Thyroid gland (tissue), 4 donors: ENCODE results near the gene CDR2.

Source experiments
- POLR2A ChIP-seq, 2 donors: fragments of 450-650 bp; IDR thresholded peaks; one replicate each; pipeline ENCODE4 v1.6.1; 2017; ENCODE audit warnings: antibody characterized with exemption in 2 of 2, mild to moderate bottlenecking in 2 of 2, moderate library complexity in 1 of 2
- TF ChIP-seq, protein P1 (sequence below), 6 experiments: fragments of 200-600 bp in 3 of 6; fragments of 450-650 bp in 3 of 6; sonication (generic) in 3 of 6; IDR thresholded peaks; one replicate each; pipeline ENCODE4 v1.5.1; 2016 to 2019; ENCODE audit warnings: antibody characterized with exemption in 6 of 6, mild to moderate bottlenecking in 2 of 6, inconsistent platforms in 1 of 6, moderate library complexity in 1 of 6

DNA sequence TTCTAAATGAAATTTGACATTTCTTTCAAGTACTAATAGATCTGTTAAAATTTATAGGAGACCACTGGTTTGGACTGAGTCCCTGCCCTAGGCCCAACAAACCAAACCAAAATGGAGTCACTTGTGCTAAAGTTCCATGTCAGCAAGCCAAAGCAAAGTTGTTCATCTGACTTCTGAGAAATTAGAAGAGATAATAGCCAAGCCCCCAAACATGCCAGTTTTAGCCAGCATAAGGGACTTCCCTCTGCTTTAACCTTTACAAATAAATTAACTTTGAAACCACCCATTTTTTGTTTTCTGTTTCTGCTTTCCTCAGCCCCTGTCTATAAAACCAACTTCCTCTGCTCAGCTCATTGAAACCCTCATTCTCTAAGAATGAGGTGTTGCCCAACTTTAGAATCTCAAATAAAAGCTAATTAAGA lies 18.9 kb downstream of the CDR2 start:
- TF ChIP-seq, protein P1, sequence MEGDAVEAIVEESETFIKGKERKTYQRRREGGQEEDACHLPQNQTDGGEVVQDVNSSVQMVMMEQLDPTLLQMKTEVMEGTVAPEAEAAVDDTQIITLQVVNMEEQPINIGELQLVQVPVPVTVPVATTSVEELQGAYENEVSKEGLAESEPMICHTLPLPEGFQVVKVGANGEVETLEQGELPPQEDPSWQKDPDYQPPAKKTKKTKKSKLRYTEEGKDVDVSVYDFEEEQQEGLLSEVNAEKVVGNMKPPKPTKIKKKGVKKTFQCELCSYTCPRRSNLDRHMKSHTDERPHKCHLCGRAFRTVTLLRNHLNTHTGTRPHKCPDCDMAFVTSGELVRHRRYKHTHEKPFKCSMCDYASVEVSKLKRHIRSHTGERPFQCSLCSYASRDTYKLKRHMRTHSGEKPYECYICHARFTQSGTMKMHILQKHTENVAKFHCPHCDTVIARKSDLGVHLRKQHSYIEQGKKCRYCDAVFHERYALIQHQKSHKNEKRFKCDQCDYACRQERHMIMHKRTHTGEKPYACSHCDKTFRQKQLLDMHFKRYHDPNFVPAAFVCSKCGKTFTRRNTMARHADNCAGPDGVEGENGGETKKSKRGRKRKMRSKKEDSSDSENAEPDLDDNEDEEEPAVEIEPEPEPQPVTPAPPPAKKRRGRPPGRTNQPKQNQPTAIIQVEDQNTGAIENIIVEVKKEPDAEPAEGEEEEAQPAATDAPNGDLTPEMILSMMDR (IDR thresholded peaks at IDR 0.05) = no peak
- TF ChIP-seq POLR2A (IDR thresholded peaks at IDR 0.05) = no peak
